ENCODE measurements around the gene SH3GLB1.

DNA sequence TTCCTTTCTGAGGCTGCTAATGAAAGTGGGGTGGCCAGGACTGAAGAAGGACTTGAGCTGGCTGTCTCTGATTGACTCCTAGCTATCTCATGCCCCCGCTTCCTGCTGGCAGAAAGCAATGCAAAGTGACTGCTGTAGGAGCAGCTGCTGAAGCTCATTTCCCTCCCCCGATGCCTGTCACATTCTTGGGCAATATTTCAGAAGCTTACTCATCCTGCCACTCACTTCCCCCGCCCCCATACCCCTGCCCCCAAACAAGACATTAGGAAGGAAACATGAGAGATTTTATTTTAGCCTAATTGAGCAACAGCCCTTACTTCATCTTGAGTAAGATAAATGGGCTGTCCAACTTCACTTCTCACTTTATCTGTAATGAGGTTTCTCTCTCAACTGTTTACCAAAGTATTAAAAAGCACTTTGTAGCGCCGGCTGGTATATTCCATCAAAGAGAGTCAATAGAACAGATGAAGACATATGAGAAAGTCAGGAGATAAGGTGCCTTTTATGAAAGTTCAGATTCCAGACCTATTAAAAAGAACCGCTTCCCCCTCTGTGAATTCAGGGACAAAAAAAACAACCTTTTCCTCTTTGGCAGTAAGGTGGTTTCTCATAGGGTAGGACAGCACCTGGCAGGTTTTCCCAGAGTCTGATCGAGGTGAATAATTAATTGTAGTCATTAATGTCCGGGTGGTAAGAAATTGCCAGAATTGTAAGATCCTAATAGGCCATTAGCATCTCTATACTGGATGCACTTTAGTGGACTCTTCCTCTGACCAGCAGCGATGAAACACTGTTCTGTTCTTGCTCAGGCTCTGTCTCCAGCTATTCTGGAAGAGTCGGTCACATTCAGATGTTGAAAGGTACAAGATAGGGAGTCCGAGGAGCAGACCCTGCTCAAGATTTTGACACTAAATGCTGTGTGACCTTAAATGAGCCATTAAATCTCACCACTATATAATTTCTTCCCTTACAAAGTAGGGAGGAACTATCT lies 70.2 kb downstream of the SH3GLB1 start:
- TF ChIP-seq RFX5 (IDR thresholded peaks at IDR 0.05; ENCODE audit: low read depth, low read length): no peak
- TF ChIP-seq, protein P1, sequence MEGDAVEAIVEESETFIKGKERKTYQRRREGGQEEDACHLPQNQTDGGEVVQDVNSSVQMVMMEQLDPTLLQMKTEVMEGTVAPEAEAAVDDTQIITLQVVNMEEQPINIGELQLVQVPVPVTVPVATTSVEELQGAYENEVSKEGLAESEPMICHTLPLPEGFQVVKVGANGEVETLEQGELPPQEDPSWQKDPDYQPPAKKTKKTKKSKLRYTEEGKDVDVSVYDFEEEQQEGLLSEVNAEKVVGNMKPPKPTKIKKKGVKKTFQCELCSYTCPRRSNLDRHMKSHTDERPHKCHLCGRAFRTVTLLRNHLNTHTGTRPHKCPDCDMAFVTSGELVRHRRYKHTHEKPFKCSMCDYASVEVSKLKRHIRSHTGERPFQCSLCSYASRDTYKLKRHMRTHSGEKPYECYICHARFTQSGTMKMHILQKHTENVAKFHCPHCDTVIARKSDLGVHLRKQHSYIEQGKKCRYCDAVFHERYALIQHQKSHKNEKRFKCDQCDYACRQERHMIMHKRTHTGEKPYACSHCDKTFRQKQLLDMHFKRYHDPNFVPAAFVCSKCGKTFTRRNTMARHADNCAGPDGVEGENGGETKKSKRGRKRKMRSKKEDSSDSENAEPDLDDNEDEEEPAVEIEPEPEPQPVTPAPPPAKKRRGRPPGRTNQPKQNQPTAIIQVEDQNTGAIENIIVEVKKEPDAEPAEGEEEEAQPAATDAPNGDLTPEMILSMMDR (conservative IDR thresholded peaks at IDR 0.05; ENCODE audit: low read depth, low read length): no peak
- 0 out of 2 replicates have a peak, but pooled peaks have one; percentile 26 for TF ChIP-seq FOS (IDR thresholded peaks at IDR 0.05; ENCODE audit: low read depth, low read length)
- TF ChIP-seq RAD21 (IDR thresholded peaks at IDR 0.05; ENCODE audit: low read length): no peak
- no peak for TF ChIP-seq POLR2A (IDR thresholded peaks at IDR 0.05; ENCODE audit: low read depth, low read length)
- TF ChIP-seq NFE2L2 (IDR thresholded peaks at IDR 0.05; ENCODE audit: low read depth, low read length): no peak
- no peak for TF ChIP-seq CHD1 (IDR thresholded peaks at IDR 0.05; ENCODE audit: low read depth, low read length)
- no peak; the same call in none of the 2 replicates for TF ChIP-seq CEBPB (IDR thresholded peaks at IDR 0.05; ENCODE audit: low read depth, low read length)
